ENCODE data around the gene PLXDC2. TPM values are rescaled to one million over a fixed set of nuclear protein-coding genes. Genes with fewer than 3 reads are reported as not detected.

The PLXDC2 gene
- total RNA-seq, 1 donor from 2014 or later: 0.16 TPM

DNA sequence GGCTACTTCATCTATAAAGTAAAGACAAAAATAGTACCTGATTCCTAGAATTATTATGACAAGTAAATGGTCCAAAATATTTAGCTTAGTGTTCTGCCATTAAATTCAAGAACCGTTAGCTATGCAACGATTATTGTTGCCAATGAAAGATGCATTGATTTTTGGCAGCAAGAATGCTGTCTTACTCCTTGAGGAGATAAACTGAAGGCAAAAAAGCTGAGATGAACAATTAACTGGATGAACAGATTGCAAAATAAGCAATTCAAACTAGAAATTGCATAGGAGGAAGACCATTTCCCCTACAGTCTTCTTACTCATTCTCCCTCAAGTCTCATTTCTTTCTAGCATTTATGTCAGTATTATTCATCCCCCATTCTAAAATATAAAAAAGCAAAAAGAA is 484.5 kb downstream of the PLXDC2 start:
- TF ChIP-seq, protein P1, sequence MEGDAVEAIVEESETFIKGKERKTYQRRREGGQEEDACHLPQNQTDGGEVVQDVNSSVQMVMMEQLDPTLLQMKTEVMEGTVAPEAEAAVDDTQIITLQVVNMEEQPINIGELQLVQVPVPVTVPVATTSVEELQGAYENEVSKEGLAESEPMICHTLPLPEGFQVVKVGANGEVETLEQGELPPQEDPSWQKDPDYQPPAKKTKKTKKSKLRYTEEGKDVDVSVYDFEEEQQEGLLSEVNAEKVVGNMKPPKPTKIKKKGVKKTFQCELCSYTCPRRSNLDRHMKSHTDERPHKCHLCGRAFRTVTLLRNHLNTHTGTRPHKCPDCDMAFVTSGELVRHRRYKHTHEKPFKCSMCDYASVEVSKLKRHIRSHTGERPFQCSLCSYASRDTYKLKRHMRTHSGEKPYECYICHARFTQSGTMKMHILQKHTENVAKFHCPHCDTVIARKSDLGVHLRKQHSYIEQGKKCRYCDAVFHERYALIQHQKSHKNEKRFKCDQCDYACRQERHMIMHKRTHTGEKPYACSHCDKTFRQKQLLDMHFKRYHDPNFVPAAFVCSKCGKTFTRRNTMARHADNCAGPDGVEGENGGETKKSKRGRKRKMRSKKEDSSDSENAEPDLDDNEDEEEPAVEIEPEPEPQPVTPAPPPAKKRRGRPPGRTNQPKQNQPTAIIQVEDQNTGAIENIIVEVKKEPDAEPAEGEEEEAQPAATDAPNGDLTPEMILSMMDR (IDR thresholded peaks at IDR 0.05): no peak
- H3K9me3 Mint-ChIP-seq: peaks cover 12% of the 10 kb centered on the region
- DNase-seq (no peak), ATAC-seq (ENCODE audit: low read depth) (no peak)
- no peaks in the 10 kb centered on the region for H3K36me3 Mint-ChIP-seq (ENCODE audit: low read depth)
- ChIA-PET POLR2A (no interaction called here), CTCF (no interaction called here)
- no peak overlapping the region for H3K27ac Mint-ChIP-seq
- H3K4me3 Mint-ChIP-seq: no peak overlapping the region
- H3K4me1 Mint-ChIP-seq: no peaks in the 10 kb centered on the region
- no peaks in the 10 kb centered on the region for H3K27me3 Mint-ChIP-seq
- intact Hi-C loops (cut with micrococcal nuclease): no loop called here

DNA sequence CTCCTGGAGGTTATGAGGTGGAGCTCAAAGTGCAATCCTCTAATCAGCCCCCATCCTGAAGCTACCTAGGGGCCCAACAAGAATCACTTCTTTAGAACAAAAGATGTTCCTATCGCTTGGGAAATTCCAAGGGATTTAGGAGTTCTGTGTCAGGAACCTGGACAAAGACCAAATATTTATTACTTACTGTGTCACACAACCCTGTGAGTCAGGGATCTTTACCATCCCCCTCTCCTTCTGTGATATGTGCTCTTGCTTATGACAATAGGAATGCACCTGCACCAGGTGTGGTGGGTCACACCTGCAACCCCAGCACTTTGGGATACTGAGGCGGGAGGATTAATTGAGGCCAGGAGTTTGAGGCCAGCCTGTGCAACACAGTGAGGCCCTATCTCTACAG is 485.8 kb downstream of the PLXDC2 start:
- no peaks in the 10 kb centered on the region for H3K4me1 Mint-ChIP-seq
- H3K9me3 Mint-ChIP-seq: peaks cover 12% of the 10 kb centered on the region
- H3K27me3 Mint-ChIP-seq: no peaks in the 10 kb centered on the region
- DNase-seq (no peak), ATAC-seq (ENCODE audit: low read depth) (no peak)
- ChIA-PET CTCF (no interaction called here), POLR2A (no interaction called here)
- no peak overlapping the region for H3K4me3 Mint-ChIP-seq
- TF ChIP-seq, protein P1 (IDR thresholded peaks at IDR 0.05): no peak
- no peaks in the 10 kb centered on the region for H3K36me3 Mint-ChIP-seq (ENCODE audit: low read depth)
- intact Hi-C loops (cut with micrococcal nuclease): no loop called here
- no peak overlapping the region for H3K27ac Mint-ChIP-seq

DNA sequence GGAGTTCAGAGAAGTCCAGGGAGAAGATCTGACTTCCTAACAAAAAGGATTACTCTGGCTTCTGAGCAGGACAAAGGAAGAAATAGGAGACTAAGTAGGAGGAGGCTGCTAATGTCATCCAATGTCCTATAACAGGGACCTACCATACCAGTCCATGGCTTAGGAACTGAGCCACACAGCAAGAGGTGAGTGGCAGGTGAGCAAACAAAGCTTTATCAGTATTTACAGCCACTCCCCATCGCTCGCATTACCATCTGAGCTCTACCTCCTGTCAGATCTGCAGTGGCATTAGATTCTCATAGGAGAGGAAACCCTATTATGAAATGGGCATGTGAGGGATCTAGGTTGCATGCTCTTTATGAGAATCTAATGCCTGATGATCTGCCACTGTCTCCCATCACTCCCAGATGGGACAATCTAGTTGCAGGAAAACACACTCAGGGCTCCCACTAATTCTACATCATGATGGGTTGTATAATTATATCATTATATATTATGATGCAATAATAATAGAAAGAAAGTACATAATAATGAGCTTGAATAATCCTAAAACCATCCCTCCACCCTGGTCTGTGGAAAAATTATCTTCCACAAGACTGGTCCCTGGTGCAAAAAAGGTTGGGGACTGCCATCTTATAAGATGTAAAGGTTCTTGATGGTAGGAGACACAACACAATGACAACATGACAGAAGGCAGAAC is 487.4 kb downstream of the PLXDC2 start:
- ChIA-PET POLR2A (no interaction called here), CTCF (no interaction called here)
- TF ChIP-seq, protein P1 (IDR thresholded peaks at IDR 0.05): no peak
- no peak for DNase-seq
- no peaks in the 10 kb centered on the region for H3K27me3 Mint-ChIP-seq
- intact Hi-C loops (cut with micrococcal nuclease): no loop called here
- no peak overlapping the region for H3K4me3 Mint-ChIP-seq
- H3K27ac Mint-ChIP-seq: no peak overlapping the region
- peaks cover 12% of the 10 kb centered on the region for H3K9me3 Mint-ChIP-seq
- no peaks in the 10 kb centered on the region for H3K4me1 Mint-ChIP-seq
- ATAC-seq (ENCODE audit: low read depth): no peak
- no peaks in the 10 kb centered on the region for H3K36me3 Mint-ChIP-seq (ENCODE audit: low read depth)

DNA sequence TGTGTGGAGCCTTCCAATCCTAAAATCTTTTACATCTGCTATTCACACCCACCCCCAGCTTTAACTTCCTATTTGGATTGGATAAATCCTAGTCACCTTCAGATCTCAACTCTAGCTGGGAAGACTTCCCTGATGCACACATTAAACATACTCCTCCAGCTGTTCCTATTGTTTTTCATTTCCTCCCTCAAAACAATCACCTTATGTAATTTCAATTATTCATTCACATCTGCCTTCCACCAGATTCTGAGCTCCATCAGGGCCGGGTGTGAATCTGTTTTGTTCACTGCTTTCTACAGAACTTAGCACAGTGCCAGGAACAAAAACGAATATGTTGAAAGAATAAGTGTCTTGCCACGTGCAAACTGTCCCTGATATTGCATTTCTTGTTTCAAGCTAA is 497.4 kb downstream of the PLXDC2 start:
- no peaks in the 10 kb centered on the region for H3K4me1 Mint-ChIP-seq
- ATAC-seq (ENCODE audit: low read depth) (no peak), DNase-seq (no peak)
- H3K4me3 Mint-ChIP-seq: no peak overlapping the region
- no peak overlapping the region for H3K27ac Mint-ChIP-seq
- peaks cover 24% of the 10 kb centered on the region for H3K9me3 Mint-ChIP-seq
- intact Hi-C loops (cut with micrococcal nuclease): no loop called here
- ChIA-PET CTCF (no interaction called here), POLR2A (no interaction called here)
- no peaks in the 10 kb centered on the region for H3K36me3 Mint-ChIP-seq (ENCODE audit: low read depth)
- H3K27me3 Mint-ChIP-seq: no peaks in the 10 kb centered on the region
- TF ChIP-seq, protein P1 (IDR thresholded peaks at IDR 0.05): no peak

DNA sequence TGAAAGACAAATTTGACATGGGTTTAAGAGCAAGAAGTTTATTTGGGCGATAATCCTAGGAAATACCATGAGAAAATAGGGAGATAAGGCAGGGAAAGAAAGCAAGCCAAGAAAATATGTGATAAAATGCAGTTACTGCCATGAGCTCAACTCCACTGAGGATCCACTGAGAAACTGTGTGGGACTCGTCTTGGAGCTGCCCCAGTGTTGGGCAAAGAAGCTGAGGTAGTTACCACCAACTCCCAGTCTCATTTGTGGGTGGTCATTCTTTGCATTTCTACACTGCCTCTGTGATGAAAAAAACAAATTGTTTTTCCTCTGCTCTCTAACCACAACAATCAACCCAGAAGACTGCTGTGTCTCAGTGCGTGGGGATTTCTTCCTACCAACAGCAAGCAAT is 498.2 kb downstream of the PLXDC2 start:
- Mint-ChIP-seq H3K27me3 (no peaks in the 10 kb centered on the region), H3K9me3 (peaks cover 21% of the 10 kb centered on the region), H3K36me3 (ENCODE audit: low read depth) (no peaks in the 10 kb centered on the region), H3K4me3 (no peak overlapping the region), H3K27ac (no peak overlapping the region), H3K4me1 (no peaks in the 10 kb centered on the region)
- TF ChIP-seq, protein P1 (IDR thresholded peaks at IDR 0.05): no peak
- CTCF ChIA-PET: no interaction called here
- ATAC-seq (ENCODE audit: low read depth) (no peak), DNase-seq (no peak)
- intact Hi-C loops (cut with micrococcal nuclease): no loop called here
- POLR2A ChIA-PET: no interaction called here

Measured in activated B cell treated with CpG ODN at 0.5 μM for 24 hours (primary cell).